ENCODE data around the gene ZNF548. TPM values are rescaled to one million over a fixed set of nuclear protein-coding genes. Genes with fewer than 3 reads are reported as not detected.

Gene ZNF548
- total and polyA plus RNA-seq, 8 donors = 3.5 to 8.7 (median 4.8) TPM

- no peak for FAIRE-seq
- Histone ChIP-seq H3K36me3 (peaks cover 0 to 30% (median 16%) of the 10 kb centered on the region in 3 donors), H3K9me3 (no peaks in the 10 kb centered on the region), H3K27me3 (no peaks in the 10 kb centered on the region), H3K27ac (no peak overlapping the region), H3K4me3 (no peak overlapping the region), H3K4me1 (peaks cover 0 to 5% (median 0%) of the 10 kb centered on the region in 3 donors)
- 85% methylated on average over 5 of the region's 5 CpGs for WGBS, 2 donors
- intact Hi-C loops (cut with DNase I) = no loop called here
- no peak for DNase-seq
- no peak for ATAC-seq
- no peak for TF ChIP-seq CTCF (IDR thresholded peaks at IDR 0.05)
Observed at GRCh38 chr19:57395710-57396109, 6.1 kb downstream of the ZNF548 start.

DNA sequence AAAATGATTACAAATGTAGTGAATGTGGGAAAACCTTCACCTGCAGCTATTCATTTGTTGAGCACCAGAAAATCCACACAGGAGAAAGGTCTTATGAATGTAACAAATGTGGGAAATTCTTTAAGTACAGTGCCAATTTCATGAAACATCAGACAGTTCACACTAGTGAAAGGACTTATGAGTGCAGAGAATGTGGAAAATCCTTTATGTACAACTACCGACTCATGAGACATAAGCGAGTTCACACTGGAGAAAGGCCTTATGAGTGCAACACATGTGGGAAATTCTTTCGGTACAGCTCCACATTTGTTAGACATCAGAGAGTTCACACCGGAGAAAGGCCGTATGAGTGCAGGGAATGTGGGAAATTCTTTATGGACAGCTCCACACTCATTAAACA, 9.2 kb downstream of the ZNF548 start:
- no peaks in the 10 kb centered on the region for H3K27me3 ChIP-seq
- TF ChIP-seq CTCF (IDR thresholded peaks at IDR 0.05) = no peak
- H3K4me1 ChIP-seq = no peaks in the 10 kb centered on the region
- H3K27ac ChIP-seq = no peak overlapping the region
- WGBS, 2 donors = 98% methylated on average over 5 of the region's 5 CpGs
- H3K4me3 ChIP-seq = no peak overlapping the region
- FAIRE-seq (no peak), ATAC-seq (no peak), DNase-seq (no peak)
- no peaks in the 10 kb centered on the region for H3K9me3 ChIP-seq
- intact Hi-C loops (cut with DNase I) = no loop called here
- peaks cover 0 to 30% (median 16%) of the 10 kb centered on the region in 3 donors for H3K36me3 ChIP-seq

DNA sequence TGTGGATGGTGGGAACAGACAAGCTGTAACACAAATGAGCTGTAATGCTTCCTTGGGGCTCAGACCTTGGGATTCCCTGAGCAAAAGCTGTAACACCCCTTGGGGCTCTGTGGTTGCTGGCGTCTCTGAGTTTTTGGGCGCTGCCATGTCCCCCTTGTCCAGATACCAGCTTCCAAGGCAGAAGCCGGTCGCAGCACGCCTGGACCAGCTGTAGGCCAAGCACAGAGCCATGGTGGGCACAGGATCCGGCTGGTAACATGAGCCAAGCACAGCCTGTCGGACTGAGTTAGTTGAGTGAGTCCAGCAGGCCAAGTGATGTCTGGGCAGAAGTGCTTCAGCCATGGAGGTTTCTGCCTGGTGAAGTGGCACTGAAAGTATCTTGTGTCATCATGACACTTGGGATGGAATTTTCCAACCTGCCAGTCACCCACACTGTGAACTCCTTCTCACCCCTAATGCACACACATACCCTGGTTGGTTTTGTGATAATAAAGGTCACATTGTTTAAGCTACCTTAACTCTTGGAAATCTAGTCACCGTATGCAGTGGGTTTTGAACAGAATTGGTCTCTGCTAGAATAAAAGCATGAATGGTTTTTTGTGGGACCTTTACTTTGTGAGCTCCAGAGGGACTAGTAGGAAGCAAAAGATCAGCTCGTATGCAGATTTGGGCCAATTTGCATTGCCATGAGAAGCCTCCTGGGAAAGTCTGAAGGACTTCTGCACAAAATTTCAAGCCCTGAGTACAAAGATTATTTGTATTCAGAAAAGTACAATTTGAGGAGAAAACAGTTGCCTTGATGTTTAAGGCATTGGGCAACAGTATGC, 14.3 kb downstream of the ZNF548 start:
- no peaks in the 10 kb centered on the region for H3K4me1 ChIP-seq
- ATAC-seq (no peak), DNase-seq (no peak), FAIRE-seq (no peak)
- no peaks in the 10 kb centered on the region for H3K9me3 ChIP-seq
- intact Hi-C loops (cut with DNase I) = no loop called here
- H3K36me3 ChIP-seq = peaks cover 0 to 7% (median 5%) of the 10 kb centered on the region in 3 donors
- H3K27ac ChIP-seq = no peak overlapping the region
- 88% methylated on average over 9 of the region's 9 CpGs for WGBS, 2 donors
- no peaks in the 10 kb centered on the region for H3K27me3 ChIP-seq
- TF ChIP-seq CTCF (IDR thresholded peaks at IDR 0.05) = no peak
- H3K4me3 ChIP-seq = no peak overlapping the region

DNA sequence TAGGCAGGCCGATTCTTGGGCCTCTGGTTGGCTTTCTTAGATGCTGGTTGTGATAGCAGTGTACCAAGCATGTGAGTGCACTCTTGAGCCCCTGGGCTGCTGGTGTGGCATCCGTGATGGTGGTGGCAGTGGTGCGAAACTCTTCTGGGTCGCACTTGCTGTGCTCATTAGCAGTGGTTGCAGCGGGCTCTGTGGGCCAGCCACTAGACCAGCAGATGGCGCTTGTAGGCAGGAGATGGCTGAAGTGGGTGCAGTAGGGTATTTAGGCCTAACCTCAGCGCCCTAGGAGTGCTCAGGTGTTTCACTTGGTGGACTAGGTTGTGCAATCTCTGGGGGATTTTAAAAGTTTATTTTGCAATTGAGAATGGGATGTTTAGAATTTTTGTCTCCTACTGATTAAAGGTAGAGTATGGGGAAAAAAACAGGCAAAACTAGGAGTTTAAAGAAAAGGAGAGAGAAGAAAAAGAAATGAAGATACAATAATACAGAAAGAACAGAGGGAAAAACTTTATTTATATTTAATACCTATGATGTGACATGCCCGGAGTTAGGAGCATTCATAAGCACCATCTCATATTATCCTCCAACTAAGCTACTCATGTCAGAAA, 17.0 kb downstream of the ZNF548 start:
- Histone ChIP-seq H3K36me3 (no peaks in the 10 kb centered on the region), H3K9me3 (no peaks in the 10 kb centered on the region), H3K4me3 (no peak overlapping the region), H3K4me1 (peaks cover 0 to 5% (median under 1%) of the 10 kb centered on the region in 3 donors), H3K27ac (no peak overlapping the region), H3K27me3 (no peaks in the 10 kb centered on the region)
- peak; percentile 27 to 56 (median 52) for DNase-seq
- peak; percentile 29 to 61 (median 38) for ATAC-seq
- no peak for FAIRE-seq
- peak; percentile 15 to 38 (median 28) for TF ChIP-seq CTCF (IDR thresholded peaks at IDR 0.05)
- WGBS, 2 donors = 12 to 15% methylated on average over 8 of the region's 8 CpGs
- intact Hi-C loops (cut with DNase I) = no loop called here
